ENCODE results near the gene ZNF701.

- TF ChIP-seq POLR2A (IDR thresholded peaks at IDR 0.05), result peak; percentile 66 to 88
- TF ChIP-seq, protein P1, sequence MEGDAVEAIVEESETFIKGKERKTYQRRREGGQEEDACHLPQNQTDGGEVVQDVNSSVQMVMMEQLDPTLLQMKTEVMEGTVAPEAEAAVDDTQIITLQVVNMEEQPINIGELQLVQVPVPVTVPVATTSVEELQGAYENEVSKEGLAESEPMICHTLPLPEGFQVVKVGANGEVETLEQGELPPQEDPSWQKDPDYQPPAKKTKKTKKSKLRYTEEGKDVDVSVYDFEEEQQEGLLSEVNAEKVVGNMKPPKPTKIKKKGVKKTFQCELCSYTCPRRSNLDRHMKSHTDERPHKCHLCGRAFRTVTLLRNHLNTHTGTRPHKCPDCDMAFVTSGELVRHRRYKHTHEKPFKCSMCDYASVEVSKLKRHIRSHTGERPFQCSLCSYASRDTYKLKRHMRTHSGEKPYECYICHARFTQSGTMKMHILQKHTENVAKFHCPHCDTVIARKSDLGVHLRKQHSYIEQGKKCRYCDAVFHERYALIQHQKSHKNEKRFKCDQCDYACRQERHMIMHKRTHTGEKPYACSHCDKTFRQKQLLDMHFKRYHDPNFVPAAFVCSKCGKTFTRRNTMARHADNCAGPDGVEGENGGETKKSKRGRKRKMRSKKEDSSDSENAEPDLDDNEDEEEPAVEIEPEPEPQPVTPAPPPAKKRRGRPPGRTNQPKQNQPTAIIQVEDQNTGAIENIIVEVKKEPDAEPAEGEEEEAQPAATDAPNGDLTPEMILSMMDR (IDR thresholded peaks at IDR 0.05), result peak in 5 of 6 experiments; percentile 8 to 30 (median 27)
Measured at GRCh38 chr19:52570000-52570861, at the start of gene ZNF701.

Measured in adrenal gland (tissue), 5 donors.